HepG2 (cell line): ENCODE measurements around the gene VARS1. TPM values are rescaled to one million over a fixed set of nuclear protein-coding genes. Genes with fewer than 3 reads are reported as not detected.

ENCODE experiments used
- AHR ChIP-seq: IDR thresholded peaks from 2 replicates; pipeline ENCODE4 v1.6.1; 2018; ENCODE audit warnings: missing genetic modification reagents, missing compliant biosample characterization
- ARNT2 ChIP-seq: sonication (generic); formaldehyde crosslinking; IDR thresholded peaks from 2 replicates; pipeline ENCODE4 v1.8.0; 2022; ENCODE audit warnings: mild to moderate bottlenecking, low read depth, missing genetic modification reagents, moderate library complexity
- CREM ChIP-seq, 2 experiments: sonication (generic) in 1 of 2; formaldehyde crosslinking in 1 of 2; IDR thresholded peaks; 2 replicates each; pipeline versions ENCODE4 v1.4.0 to v1.6.1; 2016 to 2020; ENCODE audit warnings: antibody characterized with exemption in 1 of 2, mild to moderate bottlenecking in 1 of 2, missing genetic modification reagents in 1 of 2
- FOXA1 ChIP-seq, 2 experiments: fragments of 450-650 bp in 1 of 2; sonication (generic) in 1 of 2; formaldehyde crosslinking in 1 of 2; IDR thresholded peaks; 2 replicates each; pipeline versions ENCODE4 v1.4.0 to v1.6.1; 2016 to 2020; ENCODE audit warnings: missing genetic modification reagents in 1 of 2
- HHEX ChIP-seq: IDR thresholded peaks from 2 replicates; pipeline ENCODE4 v1.6.1; 2016; ENCODE audit warnings: control low read depth
- KDM3A ChIP-seq: IDR thresholded peaks from 2 replicates; pipeline ENCODE4 v1.6.1; 2018; ENCODE audit warnings: low read depth, missing compliant biosample characterization
- MBD4 ChIP-seq: IDR thresholded peaks from 2 replicates; pipeline ENCODE4 v1.6.1; 2012; ENCODE audit warnings: low read length, inconsistent platforms, borderline replicate concordance
- MIER3 ChIP-seq: IDR thresholded peaks from 2 replicates; pipeline ENCODE4 v1.6.1; 2016; ENCODE audit warnings: missing compliant biosample characterization, borderline replicate concordance
- PHF5A ChIP-seq: IDR thresholded peaks from one replicate; pipeline ENCODE4 v1.6.1; 2018; ENCODE audit warnings: low read depth, missing genetic modification reagents; ENCODE audit not compliant: unreplicated experiment
- PHF8 ChIP-seq: sonication (generic); formaldehyde crosslinking; IDR thresholded peaks from 2 replicates; pipeline ENCODE4 v1.5.0; 2020; ENCODE audit warnings: missing genetic modification reagents
- SMARCC2 ChIP-seq: fragments of 450-650 bp; IDR thresholded peaks from 2 replicates; pipeline ENCODE4 v1.6.1; 2017; ENCODE audit warnings: antibody characterized with exemption, mild to moderate bottlenecking
- SMC3 ChIP-seq: IDR thresholded peaks from 2 replicates; pipeline ENCODE4 v1.6.1; 2011; ENCODE audit warnings: low read length, improper control_type of control experiment
- TOE1 ChIP-seq: sonication (generic); formaldehyde crosslinking; IDR thresholded peaks from 2 replicates; pipeline ENCODE4 v1.4.0; 2020; ENCODE audit warnings: mild to moderate bottlenecking, missing genetic modification reagents
- ZBTB1 ChIP-seq: sonication (generic); formaldehyde crosslinking; IDR thresholded peaks from 2 replicates; pipeline ENCODE4 v1.4.0; 2020; ENCODE audit warnings: missing genetic modification reagents, borderline replicate concordance
- ZFP36L2 ChIP-seq: sonication (generic); formaldehyde crosslinking; IDR thresholded peaks from 2 replicates; pipeline ENCODE4 v1.4.0; 2020; ENCODE audit warnings: missing genetic modification reagents
- ZFX ChIP-seq: sonication (generic); formaldehyde crosslinking; IDR thresholded peaks from 2 replicates; pipeline ENCODE4 v1.4.0; 2020; ENCODE audit warnings: mild to moderate bottlenecking, low read depth, missing genetic modification reagents, moderate library complexity
- ZNF17 ChIP-seq: sonication (generic); formaldehyde crosslinking; IDR thresholded peaks from 2 replicates; pipeline ENCODE4 v1.5.0; 2020; ENCODE audit warnings: mild to moderate bottlenecking, missing genetic modification reagents
- ZNF432 ChIP-seq: sonication (generic); formaldehyde crosslinking; IDR thresholded peaks from 2 replicates; pipeline ENCODE4 v1.5.0; 2020; ENCODE audit warnings: missing genetic modification reagents, mild to moderate bottlenecking, borderline replicate concordance
- ZNF460 ChIP-seq: sonication (generic); formaldehyde crosslinking; IDR thresholded peaks from 2 replicates; pipeline ENCODE4 v1.5.1; 2020; ENCODE audit warnings: missing genetic modification reagents, mild to moderate bottlenecking, borderline replicate concordance
- ZNF615 ChIP-seq: sonication (generic); formaldehyde crosslinking; IDR thresholded peaks from 2 replicates; pipeline ENCODE4 v1.5.0; 2020; ENCODE audit warnings: mild to moderate bottlenecking, missing genetic modification reagents, borderline replicate concordance
- ZNF713 ChIP-seq: sonication (generic); formaldehyde crosslinking; IDR thresholded peaks from 2 replicates; pipeline ENCODE4 v1.4.0; 2020; ENCODE audit warnings: mild to moderate bottlenecking, missing genetic modification reagents
- ZNF766 ChIP-seq: sonication (generic); formaldehyde crosslinking; IDR thresholded peaks from 2 replicates; pipeline ENCODE4 v1.5.0; 2020; ENCODE audit warnings: missing genetic modification reagents, borderline replicate concordance
- ZNF777 ChIP-seq: sonication (generic); formaldehyde crosslinking; IDR thresholded peaks from 2 replicates; pipeline ENCODE4 v1.4.0; 2020; ENCODE audit warnings: missing genetic modification reagents
- ZNF883 ChIP-seq: sonication (generic); formaldehyde crosslinking; IDR thresholded peaks from 2 replicates; pipeline ENCODE4 v1.5.1; 2020; ENCODE audit warnings: mild to moderate bottlenecking, missing genetic modification reagents; ENCODE audit errors: not compliant biosample characterization
- polyA plus RNA-seq, 8 experiments: library from polyadenylated mRNA; depleted of rRNA in 3 of 8; stranded (reverse) in 7 of 8; unstranded in 1 of 8; fragments of >200 nt; fragmentation: Illumina TruSeq in 4 of 8; extraction: Trizol in 4 of 8; gene quantifications; 2 replicates each; pipeline versions ENCODE4 v1.2.1 to v1.2.3, GENCODE V29; 2011 to 2016; ENCODE audit warnings: low read depth in 4 of 8, missing spikeins in 1 of 8, mixed read lengths in 1 of 8; ENCODE audit not compliant: insufficient read depth in 1 of 8
- total RNA-seq, 5 experiments: library from RNA; depleted of rRNA; stranded (reverse); fragments of >200 nt; fragmentation: Illumina TruSeq; extraction: Trizol; gene quantifications; 2 replicates each; pipeline ENCODE4 v1.2.3, GENCODE V29; 2016; ENCODE audit warnings: low read depth in 1 of 5
- TF ChIP-seq, protein P1 (sequence below): sonication (generic); formaldehyde crosslinking; IDR thresholded peaks from 2 replicates; pipeline ENCODE4 v1.8.0; 2022; ENCODE audit warnings: missing genetic modification reagents, mild to moderate bottlenecking, inconsistent platforms, borderline replicate concordance
- TF ChIP-seq, protein P2 (sequence below): IDR thresholded peaks from 2 replicates; pipeline ENCODE4 v1.6.1; 2016; ENCODE audit warnings: missing compliant biosample characterization, missing genetic modification reagents, borderline replicate concordance
- TF ChIP-seq, protein P3 (sequence below): sonication (generic); formaldehyde crosslinking; IDR thresholded peaks from 2 replicates; pipeline ENCODE4 v1.4.0; 2020; ENCODE audit warnings: missing genetic modification reagents, mild to moderate bottlenecking, borderline replicate concordance

Gene VARS1
- total and polyA plus RNA-seq, 2 of the 13 experiments (the other 11 are each of a cell fraction or from before 2014, with no cell fraction given): 14.7 to 56.1 TPM

DNA sequence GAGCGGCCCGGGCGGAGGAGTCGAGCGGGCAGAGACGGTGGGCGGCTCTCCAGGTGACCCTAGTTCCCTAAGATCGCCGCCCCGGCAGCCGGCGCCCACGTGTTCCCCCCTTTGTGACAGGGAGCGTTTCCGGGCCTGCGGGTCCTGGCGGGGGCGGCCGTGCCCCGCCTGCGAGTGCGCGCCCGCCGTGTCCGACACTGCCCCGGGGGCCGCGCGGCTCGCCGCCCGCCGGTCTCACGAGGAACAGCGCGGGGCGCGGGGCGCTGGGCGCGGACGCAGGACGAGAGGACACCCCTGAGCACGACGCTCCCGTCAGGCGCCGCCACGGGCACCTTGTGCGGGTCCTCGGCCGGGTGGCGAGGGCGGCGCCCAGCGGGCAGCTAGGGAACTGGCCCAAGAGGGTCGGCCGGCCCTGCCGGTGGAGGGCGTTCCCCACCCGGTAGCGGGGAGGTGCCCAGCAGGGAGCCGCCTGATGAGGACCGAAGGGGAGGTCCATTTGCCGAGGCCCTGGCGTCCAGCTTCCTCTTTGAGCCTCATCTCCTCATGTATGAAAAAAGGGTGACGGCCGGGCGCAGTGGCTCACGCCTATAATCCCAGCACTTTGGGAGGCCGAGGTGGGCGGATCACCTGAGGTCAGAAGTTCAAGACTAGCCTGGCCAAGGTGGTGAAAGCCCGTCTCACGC is at the start of gene VARS1 (continued):
- TF ChIP-seq, protein P1, sequence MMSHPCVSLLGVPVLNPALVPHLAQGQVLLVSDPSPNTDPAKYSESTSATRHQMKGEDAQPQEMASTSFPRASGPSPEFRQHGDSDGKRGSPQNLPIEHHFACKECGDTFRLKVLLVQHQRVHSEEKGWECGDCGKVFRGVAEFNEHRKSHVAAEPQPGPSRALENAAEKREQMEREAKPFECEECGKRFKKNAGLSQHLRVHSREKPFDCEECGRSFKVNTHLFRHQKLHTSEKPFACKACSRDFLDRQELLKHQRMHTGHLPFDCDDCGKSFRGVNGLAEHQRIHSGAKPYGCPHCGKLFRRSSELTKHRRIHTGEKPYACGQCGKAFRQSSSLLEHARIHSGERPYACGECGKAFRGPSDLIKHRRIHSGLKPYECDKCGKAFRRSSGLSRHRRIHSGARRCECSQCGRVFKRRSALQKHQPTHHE (CRISPR knock-in tag): no peak; the same call in 1 of the 2 replicates
- TF ChIP-seq, protein P2, sequence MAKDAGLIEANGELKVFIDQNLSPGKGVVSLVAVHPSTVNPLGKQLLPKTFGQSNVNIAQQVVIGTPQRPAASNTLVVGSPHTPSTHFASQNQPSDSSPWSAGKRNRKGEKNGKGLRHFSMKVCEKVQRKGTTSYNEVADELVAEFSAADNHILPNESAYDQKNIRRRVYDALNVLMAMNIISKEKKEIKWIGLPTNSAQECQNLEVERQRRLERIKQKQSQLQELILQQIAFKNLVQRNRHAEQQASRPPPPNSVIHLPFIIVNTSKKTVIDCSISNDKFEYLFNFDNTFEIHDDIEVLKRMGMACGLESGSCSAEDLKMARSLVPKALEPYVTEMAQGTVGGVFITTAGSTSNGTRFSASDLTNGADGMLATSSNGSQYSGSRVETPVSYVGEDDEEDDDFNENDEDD: peak; percentile 68; the same call in 1 of the 2 replicates
- TF ChIP-seq ZFP36L2 (CRISPR knock-in tag) (no peak), AHR (no peak), TOE1 (CRISPR knock-in tag) (peak; percentile 17; the same call in 1 of the 2 replicates), ARNT2 (CRISPR knock-in tag) (peak; percentile 97), SMC3 (peak; percentile 26; the same call in 1 of the 2 replicates), ZNF17 (CRISPR knock-in tag) (no peak), ZNF777 (peak; percentile 93), MIER3 (peak; percentile 47; the same call in 1 of the 2 replicates), KDM3A (peak; percentile 87; the same call in 1 of the 2 replicates), ZBTB1 (CRISPR knock-in tag) (no peak), FOXA1 (IDR thresholded peaks at IDR 0.05) (no peak), FOXA1 (CRISPR knock-in tag; IDR thresholded peaks at IDR 0.05) (peak; percentile 42; the same call in 1 of the 2 replicates), CREM (IDR thresholded peaks at IDR 0.05) (no peak), CREM (CRISPR knock-in tag; IDR thresholded peaks at IDR 0.05) (no peak), ZNF766 (CRISPR knock-in tag) (no peak; the same call in 1 of the 2 replicates), MBD4 (no peak), SMARCC2 (no peak), ZNF460 (CRISPR knock-in tag) (no peak; the same call in 1 of the 2 replicates), HHEX (CRISPR knock-in tag) (0 out of 2 replicates have a peak, but pooled peaks have one; percentile 19), ZNF883 (CRISPR knock-in tag) (peak; percentile 62), ZFX (peak; percentile 83), PHF8 (peak; percentile 59; the same call in 1 of the 2 replicates), ZNF615 (CRISPR knock-in tag) (no peak), ZNF432 (CRISPR knock-in tag) (no peak), ZNF713 (CRISPR knock-in tag) (0 out of 2 replicates have a peak, but pooled peaks have one; percentile 30), PHF5A (CRISPR knock-in tag) (peak; percentile 92)
- TF ChIP-seq, protein P3, sequence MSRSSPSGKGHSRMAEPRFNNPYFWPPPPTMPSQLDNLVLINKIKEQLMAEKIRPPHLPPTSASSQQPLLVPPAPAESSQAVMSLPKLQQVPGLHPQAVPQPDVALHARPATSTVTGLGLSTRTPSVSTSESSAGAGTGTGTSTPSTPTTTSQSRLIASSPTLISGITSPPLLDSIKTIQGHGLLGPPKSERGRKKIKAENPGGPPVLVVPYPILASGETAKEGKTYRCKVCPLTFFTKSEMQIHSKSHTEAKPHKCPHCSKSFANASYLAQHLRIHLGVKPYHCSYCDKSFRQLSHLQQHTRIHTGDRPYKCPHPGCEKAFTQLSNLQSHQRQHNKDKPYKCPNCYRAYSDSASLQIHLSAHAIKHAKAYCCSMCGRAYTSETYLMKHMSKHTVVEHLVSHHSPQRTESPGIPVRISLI: peak; percentile 84
